Pancreas (tissue), 10 donors: ENCODE data around the gene AP1G2. TPM values are rescaled to one million over a fixed set of nuclear protein-coding genes. Genes with fewer than 3 reads are reported as not detected.
A peak's percentile ranks its signal among the peaks of the same experiment; 100 is the strongest.

Experiments
- ATAC-seq, 4 donors: fragments of 200-7000 bp; cut with Tn5 transposase; one replicate each; pipeline versions ENCODE4 v1.8.0 to v1.9.1; 2020; ENCODE audit warnings: mild to moderate bottlenecking in 4 of 4, moderate library complexity in 4 of 4
- DNase-seq, 6 donors: peaks; one replicate each; pipeline ENCODE4 v3.0.0-alpha.2; 2020
- FAIRE-seq: peaks from 2 replicates; lab custom pipeline; 2012; peaks lifted over from hg19 to GRCh38; lab: Jason Lieb, UNC
- H3K27ac ChIP-seq, 4 donors: fragments of 200-600 bp; sonication (generic); 1 replicate in 3 of 4; 2 replicates in 1 of 4; pipeline versions ENCODE4 v1.5.0 to v1.8.0; 2020
- H3K27me3 ChIP-seq, 4 donors: fragments of 200-600 bp; one replicate each; pipeline ENCODE4 v1.8.0; 2021
- H3K36me3 ChIP-seq, 3 donors: fragments of 200-600 bp; sonication (generic) in 1 of 3; one replicate each; pipeline versions ENCODE4 v1.5.0 to v1.8.0; 2020 to 2021
- H3K4me1 ChIP-seq, 3 donors: fragments of 200-600 bp; one replicate each; pipeline ENCODE4 v1.8.0; 2021
- H3K4me3 ChIP-seq, 4 donors: fragments of 200-600 bp; sonication (generic) in 2 of 4; one replicate each; pipeline versions ENCODE4 v1.5.0 to v1.8.0; 2020 to 2021
- H3K9me3 ChIP-seq, 4 donors: fragments of 200-600 bp; one replicate each; pipeline ENCODE4 v1.8.0; 2021
- WGBS, 2 donors: extraction: QIAGEN DNeasy Blood & Tissue Kit; methylation state at CpG; one replicate each; pipeline ENCODE4 v1.1.7; 2013; 5-methylcytosine and 5-hydroxymethylcytosine counted together
- intact Hi-C, 3 donors: fragments of 100-400 bp; cut with DNase I; formaldehyde crosslinking; loops; one replicate each; pipeline versions ENCODE4 v1.11.1 to v1.14.2; 2022
- polyA plus RNA-seq, 2 donors: library from polyadenylated mRNA; stranded (reverse); fragments of 200-250 nt; gene quantifications; one replicate each; pipeline ENCODE4 v1.2.3, GENCODE V29; 2013
- total RNA-seq, 6 donors: library from RNA; stranded (reverse); fragmentation: NEBNext Ultra II Directional in 4 of 6; extraction: Animal tissue kit (Norgen Biotek cat#: 25700) in 4 of 6; gene quantifications; one replicate each; pipeline versions ENCODE4 v1.2.1 to v1.2.4, GENCODE V29; 2021 to 2023
- TF ChIP-seq, protein P1 (sequence below), 4 donors: fragments of 200-600 bp; sonication (generic) in 3 of 4; IDR thresholded peaks; one replicate each; pipeline versions ENCODE4 v1.5.0 to v1.8.0; 2021; ENCODE audit warnings: antibody characterized with exemption in 4 of 4
- donor health status: healthy with polysubstance abuse.
- donor health status: DM: no; HTN: no; CAD: no; lungs with moderate emphysema.
- donor health status: DM: no; HTN: no; CAD: no.
- donor health status: control.
- donor health status: control.
- donor health status: Bipolar disorder and iron deficiency.
- donor health status: DM: yes; HTN: yes; CAD: no.
- donor health status: DM: no; HTN: no; CAD: no.
- donor health status: DM: no; HTN: no; CAD: no.
- donor health status: DM: yes; HTN: yes; CAD: no.

AP1G2 gene
- total and polyA plus RNA-seq, 8 donors, result 57.4 to 392 (median 85.3) TPM

DNA sequence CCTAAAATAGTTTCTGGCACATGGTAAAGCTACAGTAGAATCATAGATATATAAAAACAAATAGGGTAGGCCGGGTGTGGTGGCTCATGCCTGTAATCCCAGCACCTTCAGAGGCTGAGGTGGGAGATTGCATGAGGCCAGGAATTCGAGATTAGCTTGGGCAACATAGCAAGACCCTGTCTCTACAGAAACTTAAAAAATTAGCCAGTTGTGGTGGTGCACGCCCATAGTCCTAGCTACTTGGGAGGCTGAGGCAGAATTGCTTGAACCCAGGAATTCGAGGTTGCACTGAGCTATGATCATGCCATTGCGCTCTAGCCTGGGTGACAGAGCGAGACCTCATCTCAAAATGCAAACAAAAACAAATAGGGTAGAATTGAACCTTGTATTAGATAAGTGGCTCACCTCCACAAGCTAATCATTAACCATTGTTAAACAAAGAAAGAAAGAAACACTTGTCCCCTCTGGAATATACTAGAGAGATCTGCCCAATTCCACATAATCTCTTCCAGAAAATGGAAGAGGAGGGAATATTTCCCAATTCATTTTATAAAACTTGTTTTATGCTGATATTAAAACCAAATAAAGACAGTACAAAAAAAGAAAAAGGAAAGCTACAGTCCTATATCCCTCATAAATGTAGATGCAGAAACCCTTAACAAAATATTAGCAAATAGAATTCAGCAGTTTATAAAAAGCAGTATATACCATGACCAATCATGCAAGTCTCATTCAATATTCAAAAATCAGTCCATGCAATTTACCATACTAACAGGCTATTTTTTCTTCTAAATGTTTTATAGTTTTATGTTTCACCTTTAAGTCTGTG is 45.9 kb upstream of the AP1G2 start:
- peak; percentile 59 to 86 (median 74) for ATAC-seq
- WGBS, 2 donors, result 22 to 28% methylated on average over 6 of the region's 6 CpGs
- Histone ChIP-seq H3K4me1 (peaks cover 36 to 54% (median 53%) of the 10 kb centered on the region in 3 donors), H3K36me3 (no peaks in the 10 kb centered on the region), H3K9me3 (no peaks in the 10 kb centered on the region), H3K27ac (peak overlapping the region; percentile 38 to 86 (median 70)), H3K27me3 (no peaks in the 10 kb centered on the region), H3K4me3 (no peak overlapping the region)
- TF ChIP-seq, protein P1, sequence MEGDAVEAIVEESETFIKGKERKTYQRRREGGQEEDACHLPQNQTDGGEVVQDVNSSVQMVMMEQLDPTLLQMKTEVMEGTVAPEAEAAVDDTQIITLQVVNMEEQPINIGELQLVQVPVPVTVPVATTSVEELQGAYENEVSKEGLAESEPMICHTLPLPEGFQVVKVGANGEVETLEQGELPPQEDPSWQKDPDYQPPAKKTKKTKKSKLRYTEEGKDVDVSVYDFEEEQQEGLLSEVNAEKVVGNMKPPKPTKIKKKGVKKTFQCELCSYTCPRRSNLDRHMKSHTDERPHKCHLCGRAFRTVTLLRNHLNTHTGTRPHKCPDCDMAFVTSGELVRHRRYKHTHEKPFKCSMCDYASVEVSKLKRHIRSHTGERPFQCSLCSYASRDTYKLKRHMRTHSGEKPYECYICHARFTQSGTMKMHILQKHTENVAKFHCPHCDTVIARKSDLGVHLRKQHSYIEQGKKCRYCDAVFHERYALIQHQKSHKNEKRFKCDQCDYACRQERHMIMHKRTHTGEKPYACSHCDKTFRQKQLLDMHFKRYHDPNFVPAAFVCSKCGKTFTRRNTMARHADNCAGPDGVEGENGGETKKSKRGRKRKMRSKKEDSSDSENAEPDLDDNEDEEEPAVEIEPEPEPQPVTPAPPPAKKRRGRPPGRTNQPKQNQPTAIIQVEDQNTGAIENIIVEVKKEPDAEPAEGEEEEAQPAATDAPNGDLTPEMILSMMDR (IDR thresholded peaks at IDR 0.05), result no peak
- intact Hi-C loops, result no loop called here
- DNase-seq, result peak in 1 of 6 donors; percentile 48
- peak; percentile 20 for FAIRE-seq

DNA sequence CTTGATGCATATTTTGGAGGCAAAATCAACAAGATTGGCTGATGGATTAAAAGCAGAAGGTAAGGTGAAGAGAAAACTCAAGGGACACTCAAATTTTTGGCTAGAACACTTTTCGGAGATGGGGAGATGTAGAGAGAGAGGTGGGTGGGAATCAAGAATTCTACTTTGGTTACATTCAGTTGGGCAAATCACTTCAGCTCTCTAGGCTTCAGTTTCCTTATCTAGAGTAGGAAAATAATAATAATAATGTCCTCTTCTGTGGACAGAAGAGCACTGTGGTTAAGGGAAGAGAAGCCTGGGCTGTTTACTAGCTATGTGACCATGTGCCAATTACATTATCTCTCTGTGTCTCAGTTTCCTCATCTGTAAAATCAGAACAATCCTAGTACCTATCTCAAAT is 45.2 kb upstream of the AP1G2 start:
- Histone ChIP-seq H3K27ac (peak overlapping the region in 3 of 4 donors; percentile 61 to 86 (median 78)), H3K4me3 (no peak overlapping the region), H3K36me3 (no peaks in the 10 kb centered on the region), H3K4me1 (peaks cover 36 to 58% (median 55%) of the 10 kb centered on the region in 3 donors), H3K27me3 (no peaks in the 10 kb centered on the region), H3K9me3 (no peaks in the 10 kb centered on the region)
- DNase-seq (no peak), ATAC-seq (no peak), FAIRE-seq (no peak)
- intact Hi-C loops, result no loop called here
- WGBS, 2 donors, result 83 to 94% methylated on average over 1 of the region's 1 CpG
- TF ChIP-seq, protein P1 (IDR thresholded peaks at IDR 0.05), result no peak

DNA sequence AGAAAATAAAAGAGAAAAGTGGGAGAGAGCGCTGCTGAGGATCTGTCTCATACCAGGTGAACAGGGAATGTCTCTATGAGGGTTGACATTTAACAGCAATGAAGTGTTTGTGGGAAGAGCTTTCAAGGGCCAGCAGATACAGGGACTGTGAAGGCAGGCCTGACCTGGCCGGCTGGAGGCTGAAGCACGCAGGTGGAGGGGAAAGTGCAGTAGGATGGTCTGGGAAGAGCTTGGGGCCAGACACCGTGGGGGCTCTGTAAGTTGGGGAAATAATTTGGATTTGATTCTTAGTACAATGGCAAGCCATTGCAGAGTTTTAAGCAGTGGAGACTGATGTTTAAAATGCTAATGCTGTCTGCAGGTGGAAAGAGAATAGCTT is 44.8 kb upstream of the AP1G2 start:
- FAIRE-seq (no peak), DNase-seq (no peak), ATAC-seq (peak in 1 of 4 donors; percentile 2)
- Histone ChIP-seq H3K9me3 (no peaks in the 10 kb centered on the region), H3K36me3 (no peaks in the 10 kb centered on the region), H3K27me3 (no peaks in the 10 kb centered on the region), H3K27ac (peak overlapping the region in 2 of 4 donors; percentile 78 to 86), H3K4me1 (peaks cover 36 to 58% (median 57%) of the 10 kb centered on the region in 3 donors), H3K4me3 (no peak overlapping the region)
- WGBS, 2 donors, result 61 to 62% methylated on average over 4 of the region's 4 CpGs
- intact Hi-C loops, result no loop called here
- TF ChIP-seq, protein P1 (IDR thresholded peaks at IDR 0.05), result no peak

DNA sequence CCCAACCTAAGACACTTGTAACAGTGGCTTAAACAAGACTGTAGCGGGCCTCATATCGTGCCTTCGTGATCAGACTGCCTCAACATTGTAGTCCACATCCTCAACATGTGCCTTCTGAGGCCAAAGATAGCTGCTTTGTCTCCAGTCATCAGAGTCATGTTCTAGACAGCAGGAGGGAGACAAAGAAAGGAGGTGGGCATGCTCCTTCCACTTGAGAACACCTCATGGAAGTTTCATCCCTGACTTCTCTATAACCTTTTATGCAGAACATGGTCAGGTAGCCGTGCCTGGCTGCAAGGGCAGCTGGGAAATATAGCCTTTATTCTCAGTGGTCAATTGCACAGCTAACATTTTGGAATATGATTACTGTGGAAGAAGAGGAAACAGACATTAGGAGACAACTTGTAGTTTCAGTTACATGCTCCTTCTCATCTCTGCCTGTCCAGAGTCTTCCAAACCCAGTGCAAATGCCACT is 43.3 kb upstream of the AP1G2 start:
- intact Hi-C loops, result no loop called here
- TF ChIP-seq, protein P1 (IDR thresholded peaks at IDR 0.05), result no peak

More for the DNA sequence above, 43.3 kb upstream of the AP1G2 start:
- peaks cover 36 to 58% (median 57%) of the 10 kb centered on the region in 3 donors for H3K4me1 ChIP-seq
- no peak for ATAC-seq
- no peak for DNase-seq
- H3K27me3 ChIP-seq, result no peaks in the 10 kb centered on the region
- FAIRE-seq, result no peak
- H3K4me3 ChIP-seq, result no peak overlapping the region
- H3K27ac ChIP-seq, result peak overlapping the region in 2 of 4 donors; percentile 78 to 86
- H3K36me3 ChIP-seq, result no peaks in the 10 kb centered on the region
- WGBS, 2 donors, result 52 to 56% methylated on average over 4 of the region's 4 CpGs
- no peaks in the 10 kb centered on the region for H3K9me3 ChIP-seq
